Stimulated activated CD4-positive, alpha-beta T cell treated with anti-CD3 and anti-CD28 coated beads, Interleukin-4, amount 100 ng/mL, for 48 hours (primary cell): Measurements from ENCODE around the gene ZFAND6.

Experiments used
- DNase-seq, 2 donors: peaks; one replicate each; pipeline ENCODE4 v3.0.0-alpha.2; 2020; ENCODE audit warnings: low read depth in 2 of 2

ZFAND6 gene

GRCh38 chr15:80049046-80049445 is 10.4 kb upstream of the ZFAND6 start:
- DNase-seq, result no peak

- DNase-seq, result no peak
Measured at GRCh38 chr15:80052597-80053304, 6.7 kb upstream of the ZFAND6 start.

- no peak for DNase-seq
Measured at GRCh38 chr15:80055933-80056332, 3.5 kb upstream of the ZFAND6 start.

GRCh38 chr15:80058044-80058443 is 1.4 kb upstream of the ZFAND6 start:
- no peak for DNase-seq

- peak; percentile 69 to 71 for DNase-seq
Measured at GRCh38 chr15:80059786-80060355, 395 bp downstream of the ZFAND6 start.

- peak in 1 of 2 donors; percentile 16 for DNase-seq
Measured at GRCh38 chr15:80060356-80061006, 1.0 kb downstream of the ZFAND6 start.

- no peak for DNase-seq
Measured at GRCh38 chr15:80061582-80061981, 2.1 kb downstream of the ZFAND6 start.

- no peak for DNase-seq
Measured at GRCh38 chr15:80066912-80067311, 7.4 kb downstream of the ZFAND6 start.

- DNase-seq, result no peak
Measured at GRCh38 chr15:80068578-80068977, 9.1 kb downstream of the ZFAND6 start.

- no peak for DNase-seq
Measured at GRCh38 chr15:80070840-80071239, 11.4 kb downstream of the ZFAND6 start.

GRCh38 chr15:80071652-80072051 is 12.2 kb downstream of the ZFAND6 start:
- no peak for DNase-seq

GRCh38 chr15:80072285-80072994 is 13.0 kb downstream of the ZFAND6 start:
- DNase-seq, result no peak

- no peak for DNase-seq
Measured at GRCh38 chr15:80073197-80073596, 13.7 kb downstream of the ZFAND6 start.

- DNase-seq, result no peak
Measured at GRCh38 chr15:80076321-80077318, 17.1 kb downstream of the ZFAND6 start.

- no peak for DNase-seq
Measured at GRCh38 chr15:80081390-80081789, 21.9 kb downstream of the ZFAND6 start.

GRCh38 chr15:80087104-80087503 is 27.6 kb downstream of the ZFAND6 start:
- no peak for DNase-seq

GRCh38 chr15:80090041-80090440 is 30.6 kb downstream of the ZFAND6 start:
- DNase-seq, result no peak

GRCh38 chr15:80090879-80091503 is 31.5 kb downstream of the ZFAND6 start:
- DNase-seq, result no peak

- peak in 1 of 2 donors; percentile 14 for DNase-seq
Measured at GRCh38 chr15:80093854-80094418, 34.5 kb downstream of the ZFAND6 start.

- no peak for DNase-seq
Measured at GRCh38 chr15:80095511-80095910, 36.0 kb downstream of the ZFAND6 start.
